GM04504 (cell line): Measurements from ENCODE around the gene GUCY2C.

Source experiments
- DNase-seq: peaks from one replicate; pipeline ENCODE4 v3.0.0-alpha.2; 2012; ENCODE audit warnings: low read depth

The GUCY2C gene

DNA sequence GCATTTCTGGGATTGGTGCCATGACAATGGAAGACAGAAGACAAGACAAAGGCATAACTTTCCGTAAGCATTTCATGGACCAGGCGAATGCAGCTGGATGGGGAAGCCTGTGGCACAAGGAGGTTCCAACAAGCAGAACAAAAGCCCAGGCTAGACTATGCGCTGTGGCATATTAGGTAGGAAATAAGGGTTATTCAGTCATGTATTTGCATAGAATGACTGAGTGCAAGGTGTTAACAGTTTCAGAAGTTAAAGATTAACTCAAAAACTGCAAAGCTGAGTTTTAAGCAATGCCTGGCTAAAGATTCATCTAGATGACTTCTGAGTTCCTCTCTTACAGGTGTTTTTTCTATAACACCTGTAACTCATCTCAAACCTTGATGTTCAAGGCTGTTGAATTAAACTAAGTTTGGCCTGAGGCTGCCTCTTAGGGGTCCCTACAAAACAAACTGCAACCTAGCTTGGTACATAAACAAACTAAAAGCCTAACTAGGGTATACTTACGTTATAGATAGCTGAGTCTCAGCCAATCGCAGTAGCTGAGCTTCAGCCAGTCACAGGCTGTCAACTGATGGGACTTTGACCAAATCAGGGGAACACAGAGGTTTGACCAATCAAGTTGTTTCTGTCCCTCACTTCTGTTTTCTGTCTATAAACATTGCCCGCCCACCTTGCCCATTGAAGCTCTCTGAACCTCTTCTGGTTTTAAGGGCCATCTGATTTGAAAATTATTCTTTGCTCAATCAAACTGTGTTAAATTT, 76.5 kb downstream of the GUCY2C start:
- no peak for DNase-seq

DNA sequence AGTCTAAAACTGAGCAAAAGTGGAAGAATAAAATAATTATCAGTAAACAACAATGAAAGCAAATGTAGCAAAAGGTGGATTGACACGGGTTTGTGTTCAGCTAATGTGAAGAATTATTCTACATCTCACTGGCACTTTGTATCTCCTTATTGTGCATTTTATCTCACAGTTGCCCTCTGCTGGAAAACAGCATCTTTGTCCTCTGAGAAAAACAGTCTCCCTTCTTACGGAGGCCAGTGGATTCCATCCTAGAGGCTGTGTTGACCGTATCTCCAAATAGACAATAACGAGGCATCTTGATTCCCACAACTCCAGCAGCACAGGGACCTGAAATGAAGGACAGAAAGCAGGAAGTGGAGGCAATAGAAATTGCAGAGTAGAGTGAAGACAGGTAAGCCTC, 77.4 kb downstream of the GUCY2C start:
- peak; percentile 3 for DNase-seq

- DNase-seq = no peak
Observed at GRCh38 chr12:14614704-14615121, 81.7 kb downstream of the GUCY2C start.

GRCh38 chr12:14613718-14614117, 82.7 kb downstream of the GUCY2C start:
- DNase-seq = no peak

- DNase-seq = no peak
Observed at GRCh38 chr12:14612898-14613445, 83.4 kb downstream of the GUCY2C start.

DNA sequence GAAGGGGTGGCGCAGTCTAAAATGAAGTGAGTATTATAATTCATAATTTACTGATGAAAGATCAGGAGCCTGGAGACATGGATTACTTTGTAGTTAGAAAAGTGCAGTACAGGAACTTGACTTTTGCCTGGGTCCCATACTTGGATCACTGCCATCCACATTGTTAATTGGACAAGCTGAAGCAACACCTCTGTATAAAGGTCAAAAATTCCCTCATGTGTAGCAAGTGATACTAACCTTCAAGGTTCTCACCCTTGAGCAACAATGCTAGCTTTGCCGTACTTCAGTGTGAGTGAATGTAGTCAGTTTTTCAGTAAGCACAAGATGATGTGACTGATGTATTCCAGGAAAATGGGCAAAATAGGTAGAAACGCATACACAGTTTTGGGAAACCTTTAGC, 84.1 kb downstream of the GUCY2C start:
- DNase-seq = no peak

- DNase-seq = no peak
Observed at GRCh38 chr12:14611640-14612203, 84.7 kb downstream of the GUCY2C start.

- no peak for DNase-seq
Observed at GRCh38 chr12:14607568-14607967, 88.8 kb downstream of the GUCY2C start.

DNA sequence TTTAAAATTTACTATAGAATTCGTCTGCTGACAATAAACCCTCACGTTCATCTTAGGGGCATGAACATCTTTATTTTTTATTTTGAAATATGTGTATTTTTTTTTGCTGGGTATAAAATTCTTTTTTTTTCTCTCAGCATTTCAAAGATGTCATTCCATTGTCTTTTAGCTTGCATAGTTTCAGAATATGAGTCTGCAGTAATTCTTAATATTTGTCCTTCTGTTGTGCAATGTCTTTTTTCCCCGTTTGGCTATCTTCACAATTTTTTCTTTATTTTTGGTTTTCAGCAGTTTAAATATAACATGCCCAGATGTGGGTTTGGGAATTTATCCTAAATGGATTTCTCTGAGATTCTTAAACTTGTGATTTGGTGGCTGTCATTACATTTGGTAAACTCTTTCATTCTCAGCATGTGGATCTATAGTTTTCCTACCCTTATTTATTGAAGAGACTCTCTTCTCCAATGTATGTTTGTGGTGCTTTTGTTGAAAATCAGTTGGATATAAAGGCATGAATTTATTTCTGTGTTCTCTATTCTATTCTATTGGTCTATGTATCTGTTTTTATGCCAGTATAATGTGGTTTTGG, 90.9 kb downstream of the GUCY2C start:
- DNase-seq = no peak

DNA sequence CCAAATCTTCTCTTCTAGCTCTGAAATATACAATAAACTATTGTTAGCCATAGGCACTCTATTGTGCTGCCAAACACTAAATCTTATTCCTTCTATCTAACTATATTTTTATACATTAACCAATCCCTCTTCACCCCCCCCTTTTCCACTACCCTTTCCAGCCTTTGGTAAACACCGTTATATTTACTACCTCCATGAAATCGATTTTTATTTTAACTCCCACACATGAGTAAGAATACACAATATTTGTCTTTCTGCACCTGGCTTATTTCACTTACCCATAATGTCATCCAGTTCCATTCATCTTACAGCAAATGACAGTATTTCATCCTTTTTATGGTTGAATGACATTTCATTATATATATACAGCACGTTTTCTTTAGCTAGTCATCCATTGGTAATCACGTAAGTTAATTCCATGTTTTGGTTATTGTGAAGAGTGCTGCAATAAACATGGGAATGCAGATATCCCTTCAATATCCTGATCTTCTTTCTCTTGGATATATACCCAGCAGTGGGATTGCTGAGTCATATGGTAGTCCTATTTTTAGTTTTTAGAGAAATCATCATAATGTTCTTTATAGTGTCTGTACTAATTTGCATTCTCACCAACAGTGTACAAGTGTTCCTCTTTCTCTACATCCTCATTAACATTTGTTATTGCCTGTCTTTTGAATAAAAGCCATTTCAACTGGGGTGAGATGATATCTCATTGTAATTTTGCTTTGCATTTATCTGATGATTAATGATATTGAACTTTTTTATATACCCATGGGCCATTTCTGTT, 94.5 kb downstream of the GUCY2C start:
- DNase-seq = no peak

DNA sequence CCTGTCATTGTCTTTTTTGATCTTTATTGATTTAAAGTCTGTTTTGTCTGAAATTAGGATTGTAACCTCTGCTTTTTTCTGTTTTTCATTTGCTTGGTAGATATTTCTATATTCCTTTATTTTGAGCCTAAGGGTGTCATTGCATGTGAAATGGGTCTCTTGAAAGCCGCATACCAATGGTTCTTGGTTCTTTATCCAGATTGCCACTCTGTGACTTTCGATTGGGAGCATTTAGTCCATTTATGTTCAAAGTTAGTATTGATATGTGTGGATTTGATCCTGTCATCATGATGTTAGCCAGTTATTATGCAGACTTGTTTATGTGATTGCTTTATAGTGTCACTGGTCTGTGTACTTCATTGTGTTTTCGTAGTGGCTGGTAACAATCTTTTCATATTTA, 98.9 kb downstream of the GUCY2C start:
- no peak for DNase-seq

GRCh38 chr12:14591719-14592118, 104.7 kb downstream of the GUCY2C start:
- no peak for DNase-seq

GRCh38 chr12:14589169-14590004, 107.0 kb downstream of the GUCY2C start:
- no peak for DNase-seq

DNA sequence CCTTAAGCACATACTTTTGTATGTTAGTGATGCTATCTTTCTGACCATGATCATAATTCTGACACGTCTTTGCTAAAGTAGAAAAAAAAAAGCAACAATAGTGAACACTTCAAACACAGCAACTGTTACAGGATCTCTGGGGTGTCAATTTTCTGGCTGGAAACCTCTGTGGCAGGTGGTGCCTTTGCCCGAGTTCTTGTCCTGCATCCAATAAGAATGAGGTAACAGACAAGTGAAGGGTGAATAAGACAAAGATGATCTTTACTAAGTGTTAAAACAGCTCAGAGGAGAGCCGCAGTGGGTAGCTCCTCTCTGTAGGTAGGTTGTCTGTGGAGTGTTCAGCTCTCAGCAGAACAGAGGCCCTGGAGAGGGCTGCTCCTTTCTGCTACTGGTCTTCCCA, 107.8 kb downstream of the GUCY2C start:
- no peak for DNase-seq

- DNase-seq = no peak
Observed at GRCh38 chr12:14578646-14579045, 117.8 kb downstream of the GUCY2C start.

GRCh38 chr12:14577344-14577743, 119.1 kb downstream of the GUCY2C start:
- no peak for DNase-seq

DNA sequence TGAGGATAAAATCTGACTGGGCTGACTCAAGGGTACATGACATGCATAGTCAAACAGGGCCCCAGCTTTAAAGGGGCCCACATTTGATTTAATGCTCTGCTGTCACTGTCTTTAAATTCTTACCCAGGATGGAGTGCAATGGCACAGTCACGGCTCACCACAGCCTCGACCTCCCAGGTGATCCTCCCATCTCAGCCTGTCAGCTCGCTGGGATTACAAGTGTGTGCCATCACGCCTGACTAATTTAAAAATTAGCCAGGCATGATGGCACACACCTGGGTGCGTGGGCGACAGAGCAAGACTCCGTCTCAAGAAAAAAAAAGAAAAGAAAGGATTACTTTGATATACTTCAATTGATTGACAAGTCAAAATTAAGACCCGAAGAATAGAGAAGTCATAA, 119.5 kb downstream of the GUCY2C start:
- DNase-seq = no peak

DNA sequence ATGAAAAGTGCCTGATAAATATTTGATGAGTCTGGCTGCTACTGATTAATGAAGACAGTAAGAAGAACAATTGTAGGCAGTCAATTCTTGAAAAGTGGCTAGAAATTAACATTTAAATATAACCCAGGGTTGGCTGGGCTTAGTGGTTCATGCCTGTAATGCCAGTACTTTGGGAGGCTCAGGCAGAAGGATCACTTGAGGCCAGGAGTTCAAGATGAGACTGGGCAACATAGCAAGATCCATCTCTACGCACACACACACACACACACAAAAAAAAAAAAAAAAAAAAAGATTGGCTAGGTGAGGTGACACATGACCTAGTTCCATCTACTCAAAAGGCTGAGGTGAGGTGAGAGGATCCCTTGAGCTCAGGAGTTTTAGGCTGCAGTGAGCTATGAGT, 120.8 kb downstream of the GUCY2C start:
- no peak for DNase-seq

DNA sequence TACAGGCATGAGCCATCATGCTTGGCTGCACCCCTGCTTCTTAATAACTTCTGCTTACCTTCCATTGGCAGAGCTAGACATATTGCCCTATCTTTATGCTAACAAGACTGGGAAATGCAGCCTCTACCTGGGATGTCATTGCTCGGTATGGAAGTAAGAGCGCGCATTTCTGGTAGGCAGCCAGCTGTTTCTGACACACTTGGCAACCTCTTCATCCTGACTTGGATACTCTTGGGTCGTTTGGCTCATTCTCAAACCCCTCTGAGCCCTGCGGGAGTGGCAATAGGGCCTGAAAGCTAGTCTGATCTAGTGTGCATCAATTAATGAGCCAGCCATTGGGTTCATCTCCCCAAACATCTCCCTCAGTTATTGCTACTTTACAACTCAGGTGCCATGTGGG, 123.3 kb downstream of the GUCY2C start:
- no peak for DNase-seq

GRCh38 chr12:14572401-14572800, 124.0 kb downstream of the GUCY2C start:
- no peak for DNase-seq

- DNase-seq = no peak
Observed at GRCh38 chr12:14571779-14572178, 124.6 kb downstream of the GUCY2C start.

- no peak for DNase-seq
Observed at GRCh38 chr12:14570231-14570630, 126.2 kb downstream of the GUCY2C start.
